Caco-2 (cell line): ENCODE results near the gene GLIS1. TPM values are rescaled to one million over a fixed set of nuclear protein-coding genes. Genes with fewer than 3 reads are reported as not detected.

Experiments used
- BruUV-seq: library from RNA; stranded (reverse); fragments of 400-500 nt; replicated peaks from 2 replicates; lab custom pipeline; 2021; lab: Mats Ljungman, UMichigan
- CTCF ChIA-PET: fragments of 300-600 bp; sonication (Branson Sonifier 250); formaldehyde crosslinking; loops from one replicate; lab custom pipeline; 2022; ENCODE audit warnings: antibody characterized with exemption; lab: Charles Lee
- POLR2A ChIA-PET: fragments of 300-600 bp; sonication (Branson Sonifier 250); formaldehyde crosslinking; loops from one replicate; lab custom pipeline; 2022; ENCODE audit warnings: antibody characterized with exemption; lab: Charles Lee
- DNase-seq, 2 experiments: peaks; one replicate each; pipeline versions ENCODE4 v3.0.0 to v3.0.0-alpha.2; 2020 to 2022
- H3K27me3 ChIP-seq: replicated peaks from 2 replicates; pipeline ENCODE4 v1.6.0; 2011; ENCODE audit warnings: low read length; ENCODE audit not compliant: control insufficient read depth, insufficient read depth
- H3K36me3 ChIP-seq: 2 replicates; pipeline ENCODE4 v1.5.1; 2011; ENCODE audit warnings: low read length; ENCODE audit not compliant: control insufficient read depth, insufficient read depth
- H3K4me1 ChIP-seq: fragments of 250-450 bp; sonication (Bioruptor Pico); 2 replicates; pipeline ENCODE4 v1.5.1; 2020; ENCODE audit warnings: mild to moderate bottlenecking
- H3K4me3 ChIP-seq: 2 replicates; pipeline ENCODE4 v1.5.1; 2011; ENCODE audit warnings: low read depth, mild to moderate bottlenecking, control low read depth, low read length
- H3K9me3 ChIP-seq: fragments of 250-450 bp; sonication (Bioruptor Pico); 2 replicates; pipeline ENCODE4 v1.5.1; 2020; ENCODE audit warnings: mild to moderate bottlenecking, moderate library complexity
- H3K27ac Mint-ChIP-seq: one replicate; pipeline ENCODE4 v1.8.0; 2022; ENCODE audit warnings: mixed read lengths; ENCODE audit not compliant: unreplicated experiment
- H3K27me3 Mint-ChIP-seq: one replicate; pipeline ENCODE4 v1.8.0; 2022; ENCODE audit warnings: mixed read lengths; ENCODE audit not compliant: insufficient read depth, unreplicated experiment
- H3K36me3 Mint-ChIP-seq: one replicate; pipeline ENCODE4 v1.8.0; 2022; ENCODE audit warnings: mild to moderate bottlenecking, mixed read lengths; ENCODE audit not compliant: insufficient read depth, unreplicated experiment
- H3K4me1 Mint-ChIP-seq: one replicate; pipeline ENCODE4 v1.8.0; 2022; ENCODE audit warnings: low read depth, mixed read lengths; ENCODE audit not compliant: unreplicated experiment
- H3K4me3 Mint-ChIP-seq: one replicate; pipeline ENCODE4 v1.8.0; 2022; ENCODE audit warnings: mild to moderate bottlenecking, moderate library complexity, mixed read lengths; ENCODE audit not compliant: unreplicated experiment
- H3K9me3 Mint-ChIP-seq: one replicate; pipeline ENCODE4 v1.8.0; 2022; ENCODE audit warnings: mixed read lengths; ENCODE audit not compliant: unreplicated experiment
- CTCF ChIP-seq, 2 experiments: fragments of 200-600 bp in 1 of 2; IDR thresholded peaks; 1 replicate in 1 of 2; 2 replicates in 1 of 2; pipeline versions ENCODE4 v1.5.1 to v1.8.0; 2011 to 2022; ENCODE audit warnings: antibody characterized with exemption in 1 of 2, control low read depth in 1 of 2, inconsistent platforms in 1 of 2, low read depth in 1 of 2, low read length in 1 of 2, mild to moderate bottlenecking in 1 of 2, moderate library complexity in 1 of 2; ENCODE audit not compliant: insufficient read depth in 1 of 2, severe bottlenecking in 1 of 2, unreplicated experiment in 1 of 2
- intact Hi-C: fragments of 100-400 bp; cut with micrococcal nuclease; formaldehyde crosslinking; loops from one replicate; pipeline ENCODE4 v1.10.0; 2022; ENCODE audit not compliant: unreplicated experiment
- total RNA-seq: library from RNA; stranded (reverse); gene quantifications from 2 replicates; pipeline ENCODE4 v1.2.3, GENCODE V29; 2022

The GLIS1 gene
- total RNA-seq, 1 experiment from 2014 or later = not detected

GRCh38 chr1:53535226-53535625, 203.7 kb downstream of the GLIS1 start:
- H3K9me3 ChIP-seq = no peaks in the 10 kb centered on the region
- intact Hi-C loops = no loop called here
- no peak overlapping the region for H3K4me3 Mint-ChIP-seq
- no peaks in the 10 kb centered on the region for H3K36me3 ChIP-seq
- no peak for DNase-seq
- no peaks in the 10 kb centered on the region for H3K9me3 Mint-ChIP-seq
- H3K27ac Mint-ChIP-seq = no peak overlapping the region
- no peak for TF ChIP-seq CTCF (IDR thresholded peaks at IDR 0.05; ENCODE audit: insufficient read depth in 1 of 2, low read depth in 1 of 2, low read length in 1 of 2, severe bottlenecking in 1 of 2, unreplicated experiment in 1 of 2)
- no peaks in the 10 kb centered on the region for H3K27me3 Mint-ChIP-seq
- no TSS peak for BruUV-seq
- H3K36me3 Mint-ChIP-seq = no peaks in the 10 kb centered on the region
- CTCF ChIA-PET = interaction anchor here (0.6 to 0.9 kb wide), 3 partner anchors 50 to 921 kb away, joined by 3 to 4 read pairs (median 3); no protein-coding TSS in a partner anchor
- no peak overlapping the region for H3K4me3 ChIP-seq
- no peaks in the 10 kb centered on the region for H3K27me3 ChIP-seq
- POLR2A ChIA-PET = no interaction called here
- H3K4me1 ChIP-seq = peaks cover 12% of the 10 kb centered on the region
- H3K4me1 Mint-ChIP-seq = peaks cover 7% of the 10 kb centered on the region

GRCh38 chr1:53532912-53533311, 206.1 kb downstream of the GLIS1 start:
- Histone ChIP-seq H3K9me3 (no peaks in the 10 kb centered on the region), H3K27me3 (no peaks in the 10 kb centered on the region), H3K36me3 (no peaks in the 10 kb centered on the region), H3K4me3 (no peak overlapping the region), H3K4me1 (peaks cover 12% of the 10 kb centered on the region)
- ChIA-PET POLR2A (no interaction called here), CTCF (no interaction called here)
- Mint-ChIP-seq H3K27me3 (no peaks in the 10 kb centered on the region), H3K9me3 (no peaks in the 10 kb centered on the region), H3K36me3 (no peaks in the 10 kb centered on the region), H3K4me1 (peaks cover 7% of the 10 kb centered on the region), H3K27ac (peak overlapping the region; percentile 45), H3K4me3 (no peak overlapping the region)
- no peak for TF ChIP-seq CTCF (IDR thresholded peaks at IDR 0.05; ENCODE audit: insufficient read depth in 1 of 2, low read depth in 1 of 2, low read length in 1 of 2, severe bottlenecking in 1 of 2, unreplicated experiment in 1 of 2)
- BruUV-seq = no TSS peak
- DNase-seq = peak; percentile 22 to 42
- intact Hi-C loops = no loop called here

DNA sequence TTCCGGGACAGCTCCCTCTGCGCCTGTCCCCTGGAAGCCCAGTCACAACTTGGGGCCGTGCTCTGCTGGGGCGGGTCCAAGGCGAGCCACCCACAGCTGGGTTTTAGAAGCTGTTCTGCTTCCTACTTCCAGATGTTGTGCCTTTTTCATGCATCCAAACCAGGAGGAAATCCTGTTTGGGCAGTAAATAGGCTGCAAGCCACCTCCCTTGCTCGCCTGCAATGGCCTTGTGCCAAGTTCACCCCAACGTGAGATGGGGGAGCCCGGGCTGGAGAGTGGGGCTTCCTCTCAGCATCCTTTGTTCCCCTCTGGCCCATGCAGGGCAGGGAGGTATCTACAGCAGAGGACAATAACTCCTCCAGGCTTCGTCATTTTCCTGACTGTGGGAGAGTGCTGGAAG, 206.6 kb downstream of the GLIS1 start:
- no peak for TF ChIP-seq CTCF (IDR thresholded peaks at IDR 0.05; ENCODE audit: insufficient read depth in 1 of 2, low read depth in 1 of 2, low read length in 1 of 2, severe bottlenecking in 1 of 2, unreplicated experiment in 1 of 2)
- H3K27ac Mint-ChIP-seq = peak overlapping the region; percentile 45
- Histone ChIP-seq H3K27me3 (no peaks in the 10 kb centered on the region), H3K36me3 (no peaks in the 10 kb centered on the region), H3K4me1 (peaks cover 12% of the 10 kb centered on the region), H3K9me3 (no peaks in the 10 kb centered on the region), H3K4me3 (no peak overlapping the region)
- intact Hi-C loops = no loop called here
- H3K4me1 Mint-ChIP-seq = peaks cover 7% of the 10 kb centered on the region
- no peaks in the 10 kb centered on the region for H3K27me3 Mint-ChIP-seq
- BruUV-seq = no TSS peak
- H3K4me3 Mint-ChIP-seq = no peak overlapping the region
- no peaks in the 10 kb centered on the region for H3K9me3 Mint-ChIP-seq
- ChIA-PET POLR2A (no interaction called here), CTCF (no interaction called here)
- no peak for DNase-seq
- no peaks in the 10 kb centered on the region for H3K36me3 Mint-ChIP-seq
